OCI-LY1 (cell line): ENCODE results near the gene CYTH4.

Experiments used
- H2AFZ ChIP-seq: fragments of 200-600 bp; sonication (generic), shearing (Covaris generic); 2 replicates; pipeline ENCODE4 v1.6.0; 2014; ENCODE audit warnings: antibody characterized with exemption, mild to moderate bottlenecking, low read length
- H3F3A ChIP-seq: fragments of 200-600 bp; sonication (generic), shearing (Covaris generic); 2 replicates; pipeline ENCODE4 v1.6.0; 2014; ENCODE audit warnings: mild to moderate bottlenecking, antibody characterized with exemption, low read length, moderate library complexity; ENCODE audit not compliant: insufficient read depth
- H3K27ac ChIP-seq: fragments of 200-600 bp; sonication (generic); 2 replicates; pipeline ENCODE4 v1.5.1; 2014; ENCODE audit warnings: low read length, mixed run types, mild to moderate bottlenecking, low read depth; ENCODE audit not compliant: poor library complexity, severe bottlenecking
- H3K27me3 ChIP-seq: fragments of 200-600 bp; sonication (generic); 2 replicates; pipeline ENCODE4 v1.6.0; 2014; ENCODE audit warnings: antibody characterized with exemption, mild to moderate bottlenecking, low read length, moderate library complexity; ENCODE audit not compliant: insufficient read depth
- H3K36me3 ChIP-seq: fragments of 200-600 bp; sonication (generic); 2 replicates; pipeline ENCODE4 v1.6.1; 2014; ENCODE audit warnings: mild to moderate bottlenecking, antibody characterized with exemption, low read length, moderate library complexity, mixed read lengths; ENCODE audit not compliant: insufficient read depth
- H3K4me1 ChIP-seq: fragments of 200-600 bp; sonication (generic); 2 replicates; pipeline ENCODE4 v1.5.1; 2014; ENCODE audit warnings: mild to moderate bottlenecking, low read length, moderate library complexity; ENCODE audit not compliant: insufficient read depth, severe bottlenecking
- H3K4me2 ChIP-seq: fragments of 200-600 bp; sonication (generic), shearing (Covaris generic); 2 replicates; pipeline ENCODE4 v1.6.1; 2014; ENCODE audit warnings: low read length
- H3K4me3 ChIP-seq: fragments of 200-600 bp; sonication (generic); 2 replicates; pipeline ENCODE4 v1.5.1; 2014; ENCODE audit warnings: low read length, low read depth, mild to moderate bottlenecking, mixed read lengths; ENCODE audit not compliant: poor library complexity, severe bottlenecking
- H3K79me2 ChIP-seq: fragments of 200-600 bp; shearing (Covaris generic); 2 replicates; pipeline ENCODE4 v1.6.1; 2016; ENCODE audit warnings: mixed run types, low read length, mixed read lengths; ENCODE audit not compliant: insufficient read depth
- H3K9ac ChIP-seq: fragments of 200-600 bp; sonication (generic), shearing (Covaris generic); 2 replicates; pipeline ENCODE4 v1.6.1; 2014; ENCODE audit warnings: mild to moderate bottlenecking, low read length, mixed read lengths
- H3K9me2 ChIP-seq: fragments of 200-600 bp; sonication (generic), shearing (Covaris generic); 2 replicates; pipeline ENCODE4 v1.6.1; 2014; ENCODE audit warnings: low read depth, mild to moderate bottlenecking, low read length, mixed read lengths
- H3K9me3 ChIP-seq: fragments of 200-600 bp; shearing (Covaris generic); 2 replicates; pipeline ENCODE4 v1.6.1; 2014; ENCODE audit warnings: low read length, mixed read lengths
- H4K20me1 ChIP-seq: fragments of 200-600 bp; sonication (generic), shearing (Covaris generic); 2 replicates; pipeline ENCODE4 v1.6.0; 2016; ENCODE audit warnings: mild to moderate bottlenecking, low read length; ENCODE audit not compliant: insufficient read depth
- CTCF ChIP-seq: fragments of 200-600 bp; sonication (generic), shearing (Covaris generic); IDR thresholded peaks from 2 replicates; pipeline ENCODE4 v1.5.1; 2017; ENCODE audit warnings: mild to moderate bottlenecking, antibody characterized with exemption, low read length, moderate library complexity, mixed read lengths
- EZH2 ChIP-seq: fragments of 200-600 bp; sonication (generic), shearing (Covaris generic); IDR thresholded peaks from 2 replicates; pipeline ENCODE4 v1.8.0; 2017; ENCODE audit warnings: borderline replicate concordance, mixed run types, mild to moderate bottlenecking, antibody characterized with exemption, low read length, moderate library complexity, mixed read lengths

Gene CYTH4

GRCh38 chr22:37362621-37363020 is 80.3 kb downstream of the CYTH4 start:
- no peaks in the 10 kb centered on the region for H3K9me2 ChIP-seq
- no peaks in the 10 kb centered on the region for H3K79me2 ChIP-seq
- H3K27me3 ChIP-seq = peaks cover 14% of the 10 kb centered on the region; the same call in 1 of the 2 replicates
- H3K36me3 ChIP-seq = no peaks in the 10 kb centered on the region
- no peaks in the 10 kb centered on the region for H4K20me1 ChIP-seq
- no peak overlapping the region for H3K27ac ChIP-seq
- H3F3A ChIP-seq = no peaks in the 10 kb centered on the region
- no peak overlapping the region for H3K4me3 ChIP-seq
- no peak overlapping the region for H2AFZ ChIP-seq
- H3K9me3 ChIP-seq = no peaks in the 10 kb centered on the region
- no peak overlapping the region for H3K9ac ChIP-seq
- TF ChIP-seq EZH2 = no peak
- TF ChIP-seq CTCF = no peak
- no peaks in the 10 kb centered on the region for H3K4me1 ChIP-seq
- H3K4me2 ChIP-seq = no peak overlapping the region

- Histone ChIP-seq H4K20me1 (no peaks in the 10 kb centered on the region), H3K79me2 (no peaks in the 10 kb centered on the region), H3K4me1 (no peaks in the 10 kb centered on the region), H3K36me3 (no peaks in the 10 kb centered on the region), H3F3A (no peaks in the 10 kb centered on the region), H3K9ac (no peak overlapping the region), H2AFZ (no peak overlapping the region), H3K9me2 (no peaks in the 10 kb centered on the region), H3K4me3 (no peak overlapping the region), H3K4me2 (no peak overlapping the region), H3K27ac (no peak overlapping the region), H3K27me3 (peaks cover 11% of the 10 kb centered on the region; the same call in 1 of the 2 replicates), H3K9me3 (no peaks in the 10 kb centered on the region)
- TF ChIP-seq EZH2 = no peak
- TF ChIP-seq CTCF = no peak
Observed at GRCh38 chr22:37363261-37363992, 81.1 kb downstream of the CYTH4 start.
